Stomach (tissue), 9 donors: ENCODE measurements around the gene CD69. TPM values are rescaled to one million over a fixed set of nuclear protein-coding genes. Genes with fewer than 3 reads are reported as not detected.

Experiments
- DNase-seq, 2 donors: peaks; one replicate each; pipeline versions ENCODE4 v3.0.0 to v3.0.0-alpha.2; 2013 to 2019
- H3K27ac ChIP-seq, 5 donors: fragments of 200-600 bp in 4 of 5; sonication (generic) in 4 of 5; one replicate each; pipeline ENCODE4 v1.5.1; 2013 to 2019; ENCODE audit warnings: mild to moderate bottlenecking in 1 of 5, moderate library complexity in 1 of 5
- H3K27me3 ChIP-seq, 3 donors: fragments of 200-600 bp; sonication (generic); one replicate each; pipeline ENCODE4 v1.5.1; 2017 to 2019; ENCODE audit warnings: mixed run types in 1 of 3
- H3K36me3 ChIP-seq, 4 donors: fragments of 200-600 bp; sonication (generic); 1 replicate in 3 of 4; 2 replicates in 1 of 4; pipeline ENCODE4 v1.5.1; 2016 to 2019
- H3K4me1 ChIP-seq, 4 donors: fragments of 200-600 bp; sonication (generic); one replicate each; pipeline ENCODE4 v1.5.1; 2016 to 2019
- H3K4me3 ChIP-seq, 4 donors: fragments of 200-600 bp; sonication (generic) in 3 of 4; one replicate each; pipeline ENCODE4 v1.5.1; 2016 to 2019; ENCODE audit warnings: mild to moderate bottlenecking in 1 of 4
- H3K9me3 ChIP-seq, 4 donors: fragments of 200-600 bp; sonication (generic); one replicate each; pipeline ENCODE4 v1.5.1; 2016 to 2019
- CTCF ChIP-seq, 7 experiments: fragments of 450-650 bp in 4 of 7; fragments of 200-600 bp in 3 of 7; sonication (generic) in 3 of 7; IDR thresholded peaks; one replicate each; pipeline ENCODE4 v1.5.1; 2016 to 2019; ENCODE audit warnings: antibody characterized with exemption in 7 of 7, control low read depth in 2 of 7, mild to moderate bottlenecking in 1 of 7
- EP300 ChIP-seq: sonication (generic); formaldehyde crosslinking; IDR thresholded peaks from one replicate; pipeline ENCODE4 v1.6.1; 2017; ENCODE audit warnings: antibody characterized with exemption
- POLR2A ChIP-seq, 4 donors: fragments of 450-650 bp; IDR thresholded peaks; one replicate each; pipeline ENCODE4 v1.6.1; 2016; ENCODE audit warnings: antibody characterized with exemption in 4 of 4, control low read depth in 2 of 4, mild to moderate bottlenecking in 1 of 4, moderate library complexity in 1 of 4
- POLR2AphosphoS5 ChIP-seq, 3 donors: sonication (generic); formaldehyde crosslinking; IDR thresholded peaks; one replicate each; pipeline ENCODE4 v1.6.1; 2016; ENCODE audit warnings: antibody characterized with exemption in 3 of 3
- WGBS, 5 donors: extraction: QIAGEN DNeasy Blood & Tissue Kit in 3 of 5; methylation state at CpG; one replicate each; pipeline versions ENCODE4 v1.1.5 to v1.1.7; 2013 to 2018; 5-methylcytosine and 5-hydroxymethylcytosine counted together
- intact Hi-C: fragments of 100-400 bp; cut with DNase I; formaldehyde crosslinking; loops from one replicate; pipeline ENCODE4 v1.15.1; 2023; ENCODE audit warnings: low total_unique reads
- polyA plus RNA-seq, 3 donors: library from polyadenylated mRNA; stranded (reverse); fragments of 200-250 nt; gene quantifications; one replicate each; pipeline ENCODE4 v1.2.3, GENCODE V29; 2013
- total RNA-seq, 5 donors: library from RNA; depleted of rRNA; stranded (reverse); fragments of >200 nt; gene quantifications; one replicate each; pipeline versions ENCODE4 v1.1.0 to v1.2.3, GENCODE V29; 2014 to 2016
- donor health status: healthy with polysubstance abuse.
- donor health status: Bipolar disorder and iron deficiency.
- donor health status: healthy.

CD69 gene
- total and polyA plus RNA-seq, 8 donors, result 2.1 to 15.4 (median 3.4) TPM; not detected in 1

- DNase-seq, result no peak
- WGBS, 5 donors, result 89 to 97% (median 94%) methylated on average over 1 of the region's 1 CpG
- TF ChIP-seq CTCF (IDR thresholded peaks at IDR 0.05), result no peak
- no peak for TF ChIP-seq POLR2A (IDR thresholded peaks at IDR 0.05)
- TF ChIP-seq EP300, result no peak
- TF ChIP-seq POLR2AphosphoS5 (IDR thresholded peaks at IDR 0.05), result no peak
- Histone ChIP-seq H3K36me3 (no peaks in the 10 kb centered on the region), H3K27ac (peak overlapping the region in 1 of 5 donors; percentile 33), H3K4me1 (peaks cover 0 to 17% (median 13%) of the 10 kb centered on the region in 4 donors), H3K9me3 (no peaks in the 10 kb centered on the region), H3K4me3 (no peak overlapping the region), H3K27me3 (no peaks in the 10 kb centered on the region)
- intact Hi-C loops, result no loop called here
Observed at GRCh38 chr12:9724023-9724422, 36.7 kb downstream of the CD69 start.

- DNase-seq, result peak in 1 of 2 donors; percentile 30
- Histone ChIP-seq H3K36me3 (no peaks in the 10 kb centered on the region), H3K4me1 (peaks cover 0 to 17% (median 13%) of the 10 kb centered on the region in 4 donors), H3K4me3 (no peak overlapping the region), H3K27me3 (no peaks in the 10 kb centered on the region), H3K9me3 (no peaks in the 10 kb centered on the region), H3K27ac (peak overlapping the region in 3 of 5 donors; percentile 13 to 69 (median 26))
- TF ChIP-seq CTCF (IDR thresholded peaks at IDR 0.05) (no peak), EP300 (no peak), POLR2A (IDR thresholded peaks at IDR 0.05) (no peak), POLR2AphosphoS5 (IDR thresholded peaks at IDR 0.05) (no peak)
- WGBS, 5 donors, result 27 to 44% (median 33%) methylated on average over 5 of the region's 5 CpGs
- intact Hi-C loops, result no loop called here
Observed at GRCh38 chr12:9721394-9722092, 39.2 kb downstream of the CD69 start.

GRCh38 chr12:9719790-9720189 lies 40.9 kb downstream of the CD69 start:
- TF ChIP-seq POLR2A (IDR thresholded peaks at IDR 0.05) (no peak), POLR2AphosphoS5 (IDR thresholded peaks at IDR 0.05) (no peak), CTCF (IDR thresholded peaks at IDR 0.05) (no peak)
- Histone ChIP-seq H3K4me1 (peaks cover 0 to 17% (median 13%) of the 10 kb centered on the region in 4 donors), H3K4me3 (no peak overlapping the region), H3K9me3 (no peaks in the 10 kb centered on the region), H3K27ac (no peak overlapping the region), H3K27me3 (no peaks in the 10 kb centered on the region), H3K36me3 (no peaks in the 10 kb centered on the region)
- DNase-seq, result no peak
- 50 to 90% (median 62%) methylated on average over 1 of the region's 1 CpG for WGBS, 5 donors
- intact Hi-C loops, result no loop called here

DNA sequence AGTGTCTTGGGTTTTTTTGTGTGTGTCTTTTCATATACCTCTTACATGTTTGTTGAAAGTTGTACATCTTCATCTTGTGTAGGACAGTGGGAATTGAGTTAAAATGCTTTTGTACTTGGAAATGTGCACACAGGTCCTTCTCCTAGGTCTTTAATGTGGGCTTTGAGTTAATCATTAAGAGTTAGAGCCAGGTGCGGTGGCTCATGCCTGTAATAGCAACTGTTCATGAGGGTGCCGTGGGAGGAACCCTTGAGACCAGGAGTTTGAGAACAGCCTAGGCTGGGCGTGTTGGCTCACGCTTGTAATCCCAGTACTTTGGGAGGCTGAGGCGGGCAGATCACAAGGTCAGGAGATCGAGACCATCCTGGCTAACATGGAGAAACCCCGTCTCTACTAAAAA lies 41.7 kb downstream of the CD69 start:
- peak in 1 of 2 donors; percentile 35 for DNase-seq
- 70 to 86% (median 75%) methylated on average over 7 of the region's 7 CpGs for WGBS, 5 donors
- Histone ChIP-seq H3K27me3 (no peaks in the 10 kb centered on the region), H3K4me1 (peaks cover 0 to 17% (median 13%) of the 10 kb centered on the region in 4 donors), H3K9me3 (no peaks in the 10 kb centered on the region), H3K4me3 (no peak overlapping the region), H3K36me3 (no peaks in the 10 kb centered on the region), H3K27ac (no peak overlapping the region)
- no peak for TF ChIP-seq POLR2AphosphoS5 (IDR thresholded peaks at IDR 0.05)
- TF ChIP-seq POLR2A (IDR thresholded peaks at IDR 0.05), result no peak
- no peak for TF ChIP-seq CTCF (IDR thresholded peaks at IDR 0.05)
- TF ChIP-seq EP300, result no peak
- intact Hi-C loops, result no loop called here
